AG04450 (cell line): ENCODE results near the gene FCN1. TPM values are rescaled to one million over a fixed set of nuclear protein-coding genes. Genes with fewer than 3 reads are reported as not detected.

Source experiments
- CTCF ChIA-PET: fragments of 300-600, 350-600 bp; formaldehyde crosslinking; extraction: SDS; loops from one replicate; lab custom pipeline; 2022; ENCODE audit warnings: antibody characterized with exemption, inconsistent platforms; lab: Charles Lee
- POLR2A ChIA-PET: fragments of 350-600 bp; formaldehyde crosslinking; extraction: SDS; loops from one replicate; lab custom pipeline; 2021; ENCODE audit warnings: antibody characterized with exemption, inconsistent platforms; lab: Yijun Ruan, JAX
- DNase-seq: peaks from one replicate; pipeline ENCODE4 v3.0.0-alpha.2; 2011; ENCODE audit warnings: low read depth, low spot score
- H3K27ac ChIP-seq: one replicate; pipeline ENCODE4 v1.5.1; 2012; ENCODE audit warnings: low read depth, low read length, control low read depth
- H3K27me3 ChIP-seq: one replicate; pipeline ENCODE4 v1.6.0; 2012; ENCODE audit warnings: low read length; ENCODE audit not compliant: control insufficient read depth, insufficient read depth
- H3K4me3 ChIP-seq: 2 replicates; pipeline ENCODE4 v1.5.1; 2011; ENCODE audit warnings: mild to moderate bottlenecking, low read depth, low read length, control low read depth
- H3K9me3 ChIP-seq: 2 replicates; pipeline ENCODE4 v1.5.1; 2012; ENCODE audit warnings: low read length; ENCODE audit not compliant: control insufficient read depth, insufficient read depth
- CTCF ChIP-seq: IDR thresholded peaks from 2 replicates; pipeline ENCODE4 v1.5.1; 2011; ENCODE audit warnings: low read depth, low read length, control low read depth, inconsistent platforms
- polyA plus RNA-seq: library from polyadenylated mRNA; depleted of rRNA; stranded (reverse); fragments of >200 nt; gene quantifications from 2 replicates; pipeline ENCODE4 v1.2.3, GENCODE V29; 2011

Gene FCN1
- polyA plus RNA-seq, 1 experiment, result not detected

- no peak for TF ChIP-seq CTCF
- CTCF ChIA-PET, result no interaction called here
- no peak for DNase-seq
- H3K4me3 ChIP-seq, result no peak overlapping the region
- no peaks in the 10 kb centered on the region for H3K9me3 ChIP-seq
- peaks cover 25% of the 10 kb centered on the region for H3K27me3 ChIP-seq
- no peak overlapping the region for H3K27ac ChIP-seq
- POLR2A ChIA-PET, result no interaction called here
Measured at GRCh38 chr9:134930398-134930797, 12.7 kb upstream of the FCN1 start.

- Histone ChIP-seq H3K27me3 (peaks cover 17% of the 10 kb centered on the region), H3K27ac (no peak overlapping the region), H3K4me3 (no peak overlapping the region), H3K9me3 (no peaks in the 10 kb centered on the region)
- ChIA-PET CTCF (no interaction called here), POLR2A (no interaction called here)
- no peak for TF ChIP-seq CTCF
- no peak for DNase-seq
Measured at GRCh38 chr9:134929193-134930158, 11.8 kb upstream of the FCN1 start.

- Histone ChIP-seq H3K4me3 (no peak overlapping the region), H3K27me3 (peaks cover 10% of the 10 kb centered on the region), H3K9me3 (no peaks in the 10 kb centered on the region), H3K27ac (no peak overlapping the region)
- no peak for TF ChIP-seq CTCF
- CTCF ChIA-PET, result no interaction called here
- no peak for DNase-seq
- POLR2A ChIA-PET, result no interaction called here
Measured at GRCh38 chr9:134928436-134929192, 10.9 kb upstream of the FCN1 start.

- DNase-seq, result no peak
- H3K27me3 ChIP-seq, result peaks cover 5% of the 10 kb centered on the region
- ChIA-PET POLR2A (no interaction called here), CTCF (no interaction called here)
- no peak overlapping the region for H3K4me3 ChIP-seq
- no peaks in the 10 kb centered on the region for H3K9me3 ChIP-seq
- no peak for TF ChIP-seq CTCF
- no peak overlapping the region for H3K27ac ChIP-seq
Measured at GRCh38 chr9:134925011-134925511, 7.3 kb upstream of the FCN1 start.
